ENCODE measurements around the gene PARN. TPM values are rescaled to one million over a fixed set of nuclear protein-coding genes. Genes with fewer than 3 reads are reported as not detected.

PARN gene
- total RNA-seq, 1 experiment from 2014 or later, result 37.7 TPM

- Mint-ChIP-seq H3K4me3 (no peak overlapping the region), H3K27ac (peak overlapping the region; percentile 57), H3K36me3 (no peaks in the 10 kb centered on the region), H3K4me1 (peaks cover 22% of the 10 kb centered on the region), H3K9me3 (no peaks in the 10 kb centered on the region), H3K27me3 (ENCODE audit: low read depth) (no peaks in the 10 kb centered on the region)
- ChIA-PET POLR2A (no interaction called here), CTCF (interaction anchor here (1.0 kb wide), 1 partner anchor 24 kb away, joined by 3 read pairs; no protein-coding TSS in a partner anchor)
- ATAC-seq, result no peak
- TF ChIP-seq ZNF425 (CRISPR knock-in tag; conservative IDR thresholded peaks at IDR 0.05), result no peak
- no peak for TF ChIP-seq MYBL2 (CRISPR knock-in tag; IDR thresholded peaks at IDR 0.05)
- no peak for TF ChIP-seq ZSCAN18 (CRISPR knock-in tag; IDR thresholded peaks at IDR 0.05)
- no peak for TF ChIP-seq TCF7 (CRISPR knock-in tag; IDR thresholded peaks at IDR 0.05; ENCODE audit: low read depth)
- no peak for TF ChIP-seq HMGA2 (CRISPR knock-in tag; IDR thresholded peaks at IDR 0.05)
- TF ChIP-seq JAZF1 (CRISPR knock-in tag; IDR thresholded peaks at IDR 0.05), result no peak
- TF ChIP-seq SOX15 (CRISPR knock-in tag; IDR thresholded peaks at IDR 0.05), result no peak
- TF ChIP-seq AR (CRISPR knock-in tag; IDR thresholded peaks at IDR 0.05), result no peak
- TF ChIP-seq PRRX2 (CRISPR knock-in tag; IDR thresholded peaks at IDR 0.05), result no peak
- TF ChIP-seq GRHL2 (CRISPR knock-in tag; IDR thresholded peaks at IDR 0.05; ENCODE audit: insufficient replicate concordance, severe bottlenecking), result no peak
- no peak for TF ChIP-seq ZNF121 (CRISPR knock-in tag; IDR thresholded peaks at IDR 0.05)
- TF ChIP-seq E2F4 (CRISPR knock-in tag; IDR thresholded peaks at IDR 0.05; ENCODE audit: borderline replicate concordance, low read depth), result no peak
- TF ChIP-seq JUN (CRISPR knock-in tag; IDR thresholded peaks at IDR 0.05), result no peak
- TF ChIP-seq USF2 (CRISPR knock-in tag; IDR thresholded peaks at IDR 0.05), result no peak
- TF ChIP-seq TEAD4 (CRISPR knock-in tag; IDR thresholded peaks at IDR 0.05), result no peak
- no peak for TF ChIP-seq ATF1 (CRISPR knock-in tag; IDR thresholded peaks at IDR 0.05)
- DNase-seq (ENCODE audit: low spot score), result no peak
These were observed 119.5 kb downstream of the PARN start for GRCh38 chr16:14510581-14510938.

GRCh38 chr16:14509675-14510132, 120.4 kb downstream of the PARN start:
- no peak for DNase-seq (ENCODE audit: low spot score)
- POLR2A ChIA-PET, result no interaction called here
- H3K27me3 Mint-ChIP-seq (ENCODE audit: low read depth), result no peaks in the 10 kb centered on the region
- no peaks in the 10 kb centered on the region for H3K9me3 Mint-ChIP-seq
- H3K4me3 Mint-ChIP-seq, result no peak overlapping the region
- no peaks in the 10 kb centered on the region for H3K36me3 Mint-ChIP-seq
- peaks cover 22% of the 10 kb centered on the region for H3K4me1 Mint-ChIP-seq
- H3K27ac Mint-ChIP-seq, result peak overlapping the region; percentile 85
- ATAC-seq, result peak; percentile 67
- CTCF ChIA-PET, result interaction anchor here (0.5 to 1.1 kb wide), 3 partner anchors 18 to 173 kb away, joined by 3 to 5 read pairs (median 4); no protein-coding TSS in a partner anchor
- TF ChIP-seq STAT6 (CRISPR knock-in tag; conservative IDR thresholded peaks at IDR 0.05; ENCODE audit: low read depth) (no peak), TCF7 (CRISPR knock-in tag; IDR thresholded peaks at IDR 0.05; ENCODE audit: low read depth) (no peak), FOXP1 (CRISPR knock-in tag; IDR thresholded peaks at IDR 0.05; ENCODE audit: borderline replicate concordance) (no peak), EMX1 (CRISPR knock-in tag; IDR thresholded peaks at IDR 0.05) (no peak), ZNF396 (CRISPR knock-in tag; IDR thresholded peaks at IDR 0.05; ENCODE audit: borderline replicate concordance) (no peak), ZNF317 (CRISPR knock-in tag; IDR thresholded peaks at IDR 0.05; ENCODE audit: borderline replicate concordance, low read depth) (no peak), MYBL2 (CRISPR knock-in tag; IDR thresholded peaks at IDR 0.05) (no peak), NR3C1 (CRISPR knock-in tag; conservative IDR thresholded peaks at IDR 0.05; ENCODE audit: low read depth) (no peak), USF1 (CRISPR knock-in tag; IDR thresholded peaks at IDR 0.05) (no peak), RORB (CRISPR knock-in tag; IDR thresholded peaks at IDR 0.05) (no peak), JAZF1 (CRISPR knock-in tag; IDR thresholded peaks at IDR 0.05) (no peak)

Data from WTC11 (cell line).